ENCODE data around the gene TYROBP.
A peak's percentile ranks its signal among the peaks of the same experiment; 100 is the strongest.

TYROBP gene

GRCh38 chr19:35937345-35938281, 29.5 kb upstream of the TYROBP start:
- peaks cover 10% of the 10 kb centered on the region for H3K36me3 ChIP-seq (ENCODE audit: insufficient read depth, insufficient read length, low read length)
- TF ChIP-seq SUZ12 (IDR thresholded peaks at IDR 0.05; ENCODE audit: extremely low read depth, insufficient read depth, insufficient read length) (no peak), YY1 (IDR thresholded peaks at IDR 0.05; ENCODE audit: insufficient read depth, insufficient read length) (no peak), ZNF274 (IDR thresholded peaks at IDR 0.05; ENCODE audit: low read depth, low read length) (no peak)
- no peaks in the 10 kb centered on the region for H3K9me3 ChIP-seq (ENCODE audit: insufficient read depth, low read length)
- peak overlapping the region; percentile 87 for H3K9ac ChIP-seq (ENCODE audit: insufficient read length, low read depth)
- H3K4me1 ChIP-seq (ENCODE audit: insufficient read depth, insufficient read length): peaks cover 7% of the 10 kb centered on the region
- H3K4me3 ChIP-seq (ENCODE audit: insufficient read length, low read depth): peak overlapping the region; percentile 75
- H3K27me3 ChIP-seq (ENCODE audit: insufficient read depth, insufficient read length): no peaks in the 10 kb centered on the region
- DNase-seq (ENCODE audit: low read depth, low spot score): no peak

GRCh38 chr19:35936738-35937268, 28.7 kb upstream of the TYROBP start:
- DNase-seq (ENCODE audit: low read depth, low spot score): no peak
- Histone ChIP-seq H3K4me3 (ENCODE audit: insufficient read length, low read depth) (peak overlapping the region; percentile 75), H3K9me3 (ENCODE audit: insufficient read depth, low read length) (no peaks in the 10 kb centered on the region), H3K9ac (ENCODE audit: insufficient read length, low read depth) (peak overlapping the region; percentile 87), H3K27me3 (ENCODE audit: insufficient read depth, insufficient read length) (no peaks in the 10 kb centered on the region), H3K36me3 (ENCODE audit: insufficient read depth, insufficient read length, low read length) (peaks cover 5% of the 10 kb centered on the region), H3K4me1 (ENCODE audit: insufficient read depth, insufficient read length) (peaks cover 7% of the 10 kb centered on the region)
- TF ChIP-seq YY1 (IDR thresholded peaks at IDR 0.05; ENCODE audit: insufficient read depth, insufficient read length): no peak
- TF ChIP-seq SUZ12 (IDR thresholded peaks at IDR 0.05; ENCODE audit: extremely low read depth, insufficient read depth, insufficient read length): no peak
- TF ChIP-seq ZNF274 (IDR thresholded peaks at IDR 0.05; ENCODE audit: low read depth, low read length): no peak

- no peaks in the 10 kb centered on the region for H3K9me3 ChIP-seq (ENCODE audit: insufficient read depth, low read length)
- peak within 1 kb of the TSS; percentile 75 for H3K4me3 ChIP-seq (ENCODE audit: insufficient read length, low read depth)
- H3K4me1 ChIP-seq (ENCODE audit: insufficient read depth, insufficient read length): peaks cover 7% of the 10 kb centered on the region
- H3K9ac ChIP-seq (ENCODE audit: insufficient read length, low read depth): peak within 1 kb of the TSS; percentile 87
- H3K36me3 ChIP-seq (ENCODE audit: insufficient read depth, insufficient read length, low read length): peaks cover 5% of the 10 kb centered on the region
- TF ChIP-seq ZNF274 (IDR thresholded peaks at IDR 0.05; ENCODE audit: low read depth, low read length) (no peak), SUZ12 (IDR thresholded peaks at IDR 0.05; ENCODE audit: extremely low read depth, insufficient read depth, insufficient read length) (no peak), YY1 (IDR thresholded peaks at IDR 0.05; ENCODE audit: insufficient read depth, insufficient read length) (no peak)
- DNase-seq (ENCODE audit: low read depth, low spot score): peak; percentile 47
- H3K27me3 ChIP-seq (ENCODE audit: insufficient read depth, insufficient read length): no peaks in the 10 kb centered on the region
Measured at GRCh38 chr19:35935911-35936737, 28.0 kb upstream of the TYROBP start, which contains the start of gene LRFN3. LRFN3 (plus strand) TSS chr19:35936374; CDS start chr19:35939426, 3,052 bp downstream.

GRCh38 chr19:35932291-35932936, 24.3 kb upstream of the TYROBP start:
- no peaks in the 10 kb centered on the region for H3K36me3 ChIP-seq (ENCODE audit: insufficient read depth, insufficient read length, low read length)
- H3K9me3 ChIP-seq (ENCODE audit: insufficient read depth, low read length): no peaks in the 10 kb centered on the region
- peaks cover 5% of the 10 kb centered on the region for H3K4me1 ChIP-seq (ENCODE audit: insufficient read depth, insufficient read length)
- peak; percentile 20 for DNase-seq (ENCODE audit: low read depth, low spot score)
- H3K9ac ChIP-seq (ENCODE audit: insufficient read length, low read depth): no peak overlapping the region
- TF ChIP-seq ZNF274 (IDR thresholded peaks at IDR 0.05; ENCODE audit: low read depth, low read length) (no peak), YY1 (IDR thresholded peaks at IDR 0.05; ENCODE audit: insufficient read depth, insufficient read length) (no peak), SUZ12 (IDR thresholded peaks at IDR 0.05; ENCODE audit: extremely low read depth, insufficient read depth, insufficient read length) (no peak)
- H3K4me3 ChIP-seq (ENCODE audit: insufficient read length, low read depth): no peak overlapping the region
- no peaks in the 10 kb centered on the region for H3K27me3 ChIP-seq (ENCODE audit: insufficient read depth, insufficient read length)

DNA sequence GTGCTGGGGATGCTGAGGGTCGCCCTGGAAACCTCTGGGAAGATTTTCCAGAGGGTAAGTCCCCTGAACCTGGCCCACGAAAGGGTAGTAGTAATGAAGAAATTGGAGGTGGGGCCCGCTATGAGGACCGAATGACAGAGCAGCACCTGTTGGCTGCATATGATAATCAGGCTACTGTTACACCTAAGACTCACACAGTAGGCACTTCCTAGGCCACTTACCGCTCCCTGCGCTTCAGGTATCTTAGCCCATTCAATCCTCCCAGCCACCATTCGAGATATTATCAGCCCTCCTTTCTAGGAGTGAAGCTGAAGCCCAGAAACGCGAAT, 23.7 kb upstream of the TYROBP start:
- no peak for DNase-seq (ENCODE audit: low read depth, low spot score)
- Histone ChIP-seq H3K4me3 (ENCODE audit: insufficient read length, low read depth) (peak overlapping the region; percentile 13), H3K9ac (ENCODE audit: insufficient read length, low read depth) (no peak overlapping the region), H3K9me3 (ENCODE audit: insufficient read depth, low read length) (no peaks in the 10 kb centered on the region), H3K27me3 (ENCODE audit: insufficient read depth, insufficient read length) (no peaks in the 10 kb centered on the region), H3K36me3 (ENCODE audit: insufficient read depth, insufficient read length, low read length) (no peaks in the 10 kb centered on the region), H3K4me1 (ENCODE audit: insufficient read depth, insufficient read length) (peaks cover 5% of the 10 kb centered on the region)
- TF ChIP-seq ZNF274 (IDR thresholded peaks at IDR 0.05; ENCODE audit: low read depth, low read length) (no peak), SUZ12 (IDR thresholded peaks at IDR 0.05; ENCODE audit: extremely low read depth, insufficient read depth, insufficient read length) (no peak), YY1 (IDR thresholded peaks at IDR 0.05; ENCODE audit: insufficient read depth, insufficient read length) (no peak)

GRCh38 chr19:35931161-35931873, 23.2 kb upstream of the TYROBP start:
- Histone ChIP-seq H3K4me3 (ENCODE audit: insufficient read length, low read depth) (peak overlapping the region; percentile 16), H3K9me3 (ENCODE audit: insufficient read depth, low read length) (no peaks in the 10 kb centered on the region), H3K27me3 (ENCODE audit: insufficient read depth, insufficient read length) (no peaks in the 10 kb centered on the region), H3K4me1 (ENCODE audit: insufficient read depth, insufficient read length) (peaks cover 5% of the 10 kb centered on the region), H3K36me3 (ENCODE audit: insufficient read depth, insufficient read length, low read length) (no peaks in the 10 kb centered on the region), H3K9ac (ENCODE audit: insufficient read length, low read depth) (peak overlapping the region; percentile 29)
- peak; percentile 97 for DNase-seq (ENCODE audit: low read depth, low spot score)
- TF ChIP-seq ZNF274 (IDR thresholded peaks at IDR 0.05; ENCODE audit: low read depth, low read length) (no peak), YY1 (IDR thresholded peaks at IDR 0.05; ENCODE audit: insufficient read depth, insufficient read length) (peak; percentile 30)
